Lower leg skin (tissue), 3 donors: ENCODE data around the gene F3.

Source experiments
- CTCF ChIP-seq, 3 donors: fragments of 450-650 bp; IDR thresholded peaks; one replicate each; pipeline ENCODE4 v1.5.1; 2016; ENCODE audit warnings: antibody characterized with exemption in 3 of 3, mild to moderate bottlenecking in 3 of 3, moderate library complexity in 2 of 3
- POLR2A ChIP-seq, 2 donors: fragments of 450-650 bp; IDR thresholded peaks; one replicate each; pipeline ENCODE4 v1.6.1; 2016 to 2017; ENCODE audit warnings: antibody characterized with exemption in 2 of 2, mild to moderate bottlenecking in 1 of 2, moderate library complexity in 1 of 2

- TF ChIP-seq POLR2A (IDR thresholded peaks at IDR 0.05), result no peak
- no peak for TF ChIP-seq CTCF (IDR thresholded peaks at IDR 0.05)
These were observed 39.0 kb upstream of the F3 start for GRCh38 chr1:94580367-94581115.
